Hepatocyte (in vitro differentiated cells): Measurements from ENCODE around the gene RBM33.

Source experiments
- CTCF ChIP-seq: fragments of 200-600 bp; sonication (generic); IDR thresholded peaks from 2 replicates; pipeline ENCODE4 v1.5.1; 2016; ENCODE audit warnings: antibody characterized with exemption, mild to moderate bottlenecking; ENCODE audit not compliant: poor library complexity
- EZH2 ChIP-seq: fragments of 200-600 bp; sonication (generic); IDR thresholded peaks from 2 replicates; pipeline ENCODE4 v1.6.1; 2016; ENCODE audit warnings: antibody characterized with exemption, mild to moderate bottlenecking, borderline replicate concordance
- EZH2phosphoT487 ChIP-seq: fragments of 200-600 bp; sonication (generic); IDR thresholded peaks from one replicate; pipeline ENCODE4 v1.6.1; 2018; ENCODE audit warnings: antibody characterized with exemption, mild to moderate bottlenecking, low read depth, moderate library complexity; ENCODE audit not compliant: unreplicated experiment, severe bottlenecking

- TF ChIP-seq CTCF, result no peak
- TF ChIP-seq EZH2phosphoT487, result no peak
- TF ChIP-seq EZH2, result no peak
Observed at GRCh38 chr7:155759740-155760430, 115.4 kb downstream of the RBM33 start.
